Thoracic aorta (tissue), 2 donors: Measurements from ENCODE around the gene CLDN14. TPM values are rescaled to one million over a fixed set of nuclear protein-coding genes. Genes with fewer than 3 reads are reported as not detected.

Source experiments
- ATAC-seq: fragments of 150-250 bp; one replicate; pipeline ENCODE4 v1.8.0; 2017; ENCODE audit warnings: low read depth; ENCODE audit not compliant: insufficient number of reproducible peaks, low FRiP score
- DNase-seq: peaks from one replicate; pipeline ENCODE4 v3.0.0-alpha.2; 2020; ENCODE audit warnings: low spot score
- H3K27ac ChIP-seq, 2 donors: fragments of 200-600 bp; sonication (generic); 1 replicate in 1 of 2; 2 replicates in 1 of 2; pipeline ENCODE4 v1.5.1; 2016; ENCODE audit warnings: mild to moderate bottlenecking in 2 of 2, moderate library complexity in 2 of 2
- H3K27me3 ChIP-seq: fragments of 200-600 bp; sonication (generic); replicated peaks from 2 replicates; pipeline ENCODE4 v1.6.0; 2016; ENCODE audit warnings: mild to moderate bottlenecking; ENCODE audit not compliant: insufficient read depth
- H3K36me3 ChIP-seq: fragments of 200-600 bp; sonication (generic); one replicate; pipeline ENCODE4 v1.5.1; 2016
- H3K4me1 ChIP-seq, 2 donors: fragments of 200-600 bp; sonication (generic); 1 replicate in 1 of 2; 2 replicates in 1 of 2; pipeline versions ENCODE4 v1.5.1 to v1.6.0; 2016; ENCODE audit warnings: low read depth in 2 of 2, mild to moderate bottlenecking in 1 of 2; ENCODE audit not compliant: control insufficient read depth in 1 of 2
- H3K4me3 ChIP-seq: fragments of 200-600 bp; sonication (generic); 2 replicates; pipeline ENCODE4 v1.5.1; 2016; ENCODE audit warnings: mild to moderate bottlenecking
- H3K9me3 ChIP-seq: fragments of 200-600 bp; sonication (generic); 2 replicates; pipeline ENCODE4 v1.5.1; 2016
- CTCF ChIP-seq: fragments of 200-600 bp; sonication (generic); IDR thresholded peaks from one replicate; pipeline ENCODE4 v1.5.1; 2019; ENCODE audit warnings: antibody characterized with exemption
- total RNA-seq, 2 donors: library from RNA; depleted of rRNA; stranded (reverse); fragments of >200 nt; gene quantifications; one replicate each; pipeline versions ENCODE4 v1.1.0 to v1.2.3, GENCODE V29; 2016

The CLDN14 gene
- not detected for total RNA-seq

- H3K4me1 ChIP-seq: peaks cover 0 to 9% of the 10 kb centered on the region in 2 donors
- ATAC-seq: no peak
- H3K9me3 ChIP-seq: no peaks in the 10 kb centered on the region
- peak within 1 kb of the TSS in 1 of 2 donors; percentile 21 for H3K27ac ChIP-seq
- H3K36me3 ChIP-seq: no peaks in the 10 kb centered on the region
- no peak for DNase-seq
- H3K4me3 ChIP-seq: peak within 1 kb of the TSS; percentile 26
- no peaks in the 10 kb centered on the region for H3K27me3 ChIP-seq
- no peak for TF ChIP-seq CTCF
Observed at GRCh38 chr21:36479415-36480402, at the start of gene CLDN14. Gene CLDN14, minus strand, starts transcription at chr21:36480122. Its CDS starts 18,427 bp downstream, at chr21:36461695.

GRCh38 chr21:36528716-36529115 is 48.8 kb upstream of the CLDN14 start:
- Histone ChIP-seq H3K27ac (no peak overlapping the region), H3K36me3 (no peaks in the 10 kb centered on the region), H3K9me3 (no peaks in the 10 kb centered on the region), H3K4me1 (no peaks in the 10 kb centered on the region), H3K4me3 (no peak overlapping the region), H3K27me3 (no peaks in the 10 kb centered on the region)
- ATAC-seq (no peak), DNase-seq (no peak)
- no peak for TF ChIP-seq CTCF

GRCh38 chr21:36527317-36527716 is 47.4 kb upstream of the CLDN14 start:
- no peak overlapping the region for H3K4me3 ChIP-seq
- ATAC-seq (no peak), DNase-seq (no peak)
- TF ChIP-seq CTCF: no peak
- H3K9me3 ChIP-seq: no peaks in the 10 kb centered on the region
- no peaks in the 10 kb centered on the region for H3K27me3 ChIP-seq
- H3K4me1 ChIP-seq: no peaks in the 10 kb centered on the region
- H3K27ac ChIP-seq: no peak overlapping the region
- no peaks in the 10 kb centered on the region for H3K36me3 ChIP-seq

GRCh38 chr21:36526104-36526503 is 46.2 kb upstream of the CLDN14 start:
- no peaks in the 10 kb centered on the region for H3K27me3 ChIP-seq
- H3K36me3 ChIP-seq: no peaks in the 10 kb centered on the region
- H3K4me1 ChIP-seq: no peaks in the 10 kb centered on the region
- ATAC-seq (no peak), DNase-seq (no peak)
- no peak overlapping the region for H3K4me3 ChIP-seq
- no peaks in the 10 kb centered on the region for H3K9me3 ChIP-seq
- no peak overlapping the region for H3K27ac ChIP-seq
- no peak for TF ChIP-seq CTCF

- no peak for TF ChIP-seq CTCF
- Histone ChIP-seq H3K27ac (no peak overlapping the region), H3K4me1 (no peaks in the 10 kb centered on the region), H3K27me3 (no peaks in the 10 kb centered on the region), H3K9me3 (no peaks in the 10 kb centered on the region), H3K36me3 (no peaks in the 10 kb centered on the region), H3K4me3 (no peak overlapping the region)
- DNase-seq (no peak), ATAC-seq (no peak)
Observed at GRCh38 chr21:36524477-36524876, 44.6 kb upstream of the CLDN14 start.
